WERI-Rb-1 (cell line): ENCODE measurements around the gene CHST12.
"Not testable (repeated sequence)": the region's sequence is repeated elsewhere in the genome, so short reads cannot be mapped to it uniquely, and the experiment has no call there.

Experiments used
- DNase-seq: peaks from one replicate; pipeline ENCODE4 v3.0.0-alpha.2; 2020
- H3K27ac ChIP-seq: fragments of 250-450 bp; sonication (Bioruptor Pico); 2 replicates; pipeline ENCODE4 v1.5.1; 2020; ENCODE audit warnings: mild to moderate bottlenecking, moderate library complexity
- H3K27me3 ChIP-seq: fragments of 250-450 bp; sonication (Bioruptor Pico); 2 replicates; pipeline ENCODE4 v1.5.1; 2021; ENCODE audit warnings: mild to moderate bottlenecking, low read depth, moderate library complexity; ENCODE audit not compliant: insufficient read depth, severe bottlenecking
- H3K36me3 ChIP-seq: fragments of 250-450 bp; sonication (Bioruptor Pico); 2 replicates; pipeline ENCODE4 v1.5.1; 2020; ENCODE audit warnings: mild to moderate bottlenecking, moderate library complexity
- H3K4me3 ChIP-seq: 2 replicates; pipeline ENCODE4 v1.5.1; 2011; ENCODE audit warnings: low read depth, mild to moderate bottlenecking, control low read depth, low read length
- H3K9me3 ChIP-seq: fragments of 250-450 bp; sonication (Bioruptor Pico); 2 replicates; pipeline ENCODE4 v1.5.1; 2021; ENCODE audit warnings: mild to moderate bottlenecking, moderate library complexity; ENCODE audit not compliant: severe bottlenecking
- CTCF ChIP-seq: IDR thresholded peaks from 2 replicates; pipeline ENCODE4 v1.5.1; 2011; ENCODE audit warnings: low read depth, mild to moderate bottlenecking, control low read depth, inconsistent platforms, low read length

CHST12 gene

GRCh38 chr7:2411049-2411448, 7.6 kb downstream of the CHST12 start:
- Histone ChIP-seq H3K36me3 (no peaks in the 10 kb centered on the region), H3K27me3 (no peaks in the 10 kb centered on the region), H3K4me3 (no peak overlapping the region), H3K27ac (no peak overlapping the region), H3K9me3 (no peaks in the 10 kb centered on the region)
- no peak for TF ChIP-seq CTCF
- DNase-seq, result no peak

GRCh38 chr7:2411815-2412586, 8.6 kb downstream of the CHST12 start:
- no peaks in the 10 kb centered on the region for H3K36me3 ChIP-seq
- H3K4me3 ChIP-seq, result no peak overlapping the region
- TF ChIP-seq CTCF, result no peak
- no peak for DNase-seq
- H3K27me3 ChIP-seq, result no peaks in the 10 kb centered on the region
- no peaks in the 10 kb centered on the region for H3K9me3 ChIP-seq
- no peak overlapping the region for H3K27ac ChIP-seq

- H3K4me3 ChIP-seq, result no peak overlapping the region
Observed at GRCh38 chr7:2412587-2413201, 9.3 kb downstream of the CHST12 start.

GRCh38 chr7:2416063-2416462, 12.7 kb downstream of the CHST12 start:
- Histone ChIP-seq H3K27ac (no peak overlapping the region), H3K4me3 (no peak overlapping the region), H3K9me3 (no peaks in the 10 kb centered on the region), H3K27me3 (no peaks in the 10 kb centered on the region), H3K36me3 (no peaks in the 10 kb centered on the region)
- no peak for DNase-seq
- TF ChIP-seq CTCF, result no peak

More at GRCh38 chr7:2412587-2413201, 9.3 kb downstream of the CHST12 start:
- no peaks in the 10 kb centered on the region for H3K36me3 ChIP-seq
- no peak overlapping the region for H3K27ac ChIP-seq
- no peak for DNase-seq
- H3K27me3 ChIP-seq, result no peaks in the 10 kb centered on the region
- no peak for TF ChIP-seq CTCF
- no peaks in the 10 kb centered on the region for H3K9me3 ChIP-seq

GRCh38 chr7:2416650-2417049, 13.2 kb downstream of the CHST12 start:
- no peaks in the 10 kb centered on the region for H3K36me3 ChIP-seq
- TF ChIP-seq CTCF, result no peak
- DNase-seq, result no peak
- no peak overlapping the region for H3K4me3 ChIP-seq
- no peak overlapping the region for H3K27ac ChIP-seq
- no peaks in the 10 kb centered on the region for H3K27me3 ChIP-seq
- no peaks in the 10 kb centered on the region for H3K9me3 ChIP-seq

- not testable (repeated sequence) for H3K9me3 ChIP-seq, H3K4me3 ChIP-seq, DNase-seq, H3K27ac ChIP-seq, H3K27me3 ChIP-seq, H3K36me3 ChIP-seq
Observed at GRCh38 chr7:2417178-2417577, 13.8 kb downstream of the CHST12 start.
